Stimulated activated memory B cell treated with anti-CD40 and anti-IgM and Interleukin-4, amounts not matched to agents 10 μg/mL and 1 μg/mL and 100 μg/mL, for 72 hours (primary cell): ENCODE data around the gene UPK1A.
"Not testable (repeated sequence)": the region's sequence is repeated elsewhere in the genome, so short reads cannot be mapped to it uniquely, and the experiment has no call there.

Experiments used
- ATAC-seq: fragments of 150-1000 bp; cut with Tn5 transposase; 2 replicates; pipeline ENCODE4 v1.10.0; 2021
- H3K27ac Mint-ChIP-seq: one replicate; pipeline ENCODE4 v1.8.0; 2022; ENCODE audit warnings: mild to moderate bottlenecking, mixed read lengths
- H3K27me3 Mint-ChIP-seq: one replicate; pipeline ENCODE4 v1.8.0; 2022; ENCODE audit warnings: mixed read lengths
- H3K36me3 Mint-ChIP-seq: one replicate; pipeline ENCODE4 v1.8.0; 2022; ENCODE audit warnings: mixed read lengths
- H3K4me1 Mint-ChIP-seq: one replicate; pipeline ENCODE4 v1.8.0; 2022; ENCODE audit warnings: mixed read lengths
- H3K4me3 Mint-ChIP-seq: one replicate; pipeline ENCODE4 v1.8.0; 2022; ENCODE audit warnings: mild to moderate bottlenecking, moderate library complexity, mixed read lengths
- H3K9me3 Mint-ChIP-seq: one replicate; pipeline ENCODE4 v1.8.0; 2022; ENCODE audit warnings: mixed read lengths

The UPK1A gene

DNA sequence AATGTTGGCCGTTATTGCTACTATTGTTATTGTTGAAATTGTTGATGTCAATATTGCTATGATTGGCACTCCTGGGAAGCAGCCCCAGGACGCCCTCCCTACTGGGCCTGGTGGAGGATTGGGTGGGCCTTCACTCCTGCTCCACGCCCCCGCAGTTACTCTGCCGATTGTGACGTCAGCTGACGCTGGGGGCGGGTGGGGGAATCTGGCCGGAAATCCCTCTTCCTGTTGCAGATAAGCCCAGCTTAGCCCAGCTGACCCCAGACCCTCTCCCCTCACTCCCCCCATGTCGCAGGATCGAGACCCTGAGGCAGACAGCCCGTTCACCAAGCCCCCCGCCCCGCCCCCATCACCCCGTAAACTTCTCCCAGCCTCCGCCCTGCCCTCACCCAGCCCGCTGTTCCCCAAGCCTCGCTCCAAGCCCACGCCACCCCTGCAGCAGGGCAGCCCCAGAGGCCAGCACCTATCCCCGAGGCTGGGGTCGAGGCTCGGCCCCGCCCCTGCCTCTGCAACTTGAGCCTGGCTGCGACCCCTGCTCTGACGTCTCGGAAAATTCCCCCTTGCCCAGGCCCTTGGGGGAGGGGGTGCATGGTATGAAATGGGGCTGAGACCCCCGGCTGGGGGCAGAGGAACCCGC is 24.7 kb upstream of the UPK1A start, which contains the start of gene ETV2:
ETV2 (plus strand) TSS at position 231 of the 637 bp plus-strand sequence. CDS start 716 bp downstream, outside the sequence.
- Mint-ChIP-seq H3K4me3 (peak within 1 kb of the TSS; percentile 82), H3K9me3 (no peaks in the 10 kb centered on the region), H3K27ac (no peak within 1 kb of the TSS), H3K4me1 (peaks cover 33% of the 10 kb centered on the region), H3K36me3 (peaks cover 19% of the 10 kb centered on the region), H3K27me3 (no peaks in the 10 kb centered on the region)
- no peak for ATAC-seq

DNA sequence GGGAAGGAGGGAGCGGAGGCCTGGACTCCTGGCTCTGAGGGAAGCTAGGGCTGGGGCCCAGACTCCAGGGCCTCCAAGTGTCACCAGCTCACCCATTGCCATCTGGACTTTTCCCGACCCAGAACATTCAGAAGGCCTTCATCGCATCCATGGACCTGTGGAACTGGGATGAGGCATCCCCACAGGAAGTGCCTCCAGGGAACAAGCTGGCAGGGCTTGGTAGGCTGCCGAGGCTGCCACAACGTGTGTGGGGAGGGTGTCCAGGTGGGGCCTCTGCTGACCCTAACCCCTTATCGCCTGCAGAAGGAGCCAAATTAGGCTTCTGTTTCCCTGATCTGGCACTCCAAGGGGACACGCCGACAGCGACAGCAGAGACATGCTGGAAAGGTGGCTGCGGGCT is 24.0 kb upstream of the UPK1A start:
- ATAC-seq = no peak

DNA sequence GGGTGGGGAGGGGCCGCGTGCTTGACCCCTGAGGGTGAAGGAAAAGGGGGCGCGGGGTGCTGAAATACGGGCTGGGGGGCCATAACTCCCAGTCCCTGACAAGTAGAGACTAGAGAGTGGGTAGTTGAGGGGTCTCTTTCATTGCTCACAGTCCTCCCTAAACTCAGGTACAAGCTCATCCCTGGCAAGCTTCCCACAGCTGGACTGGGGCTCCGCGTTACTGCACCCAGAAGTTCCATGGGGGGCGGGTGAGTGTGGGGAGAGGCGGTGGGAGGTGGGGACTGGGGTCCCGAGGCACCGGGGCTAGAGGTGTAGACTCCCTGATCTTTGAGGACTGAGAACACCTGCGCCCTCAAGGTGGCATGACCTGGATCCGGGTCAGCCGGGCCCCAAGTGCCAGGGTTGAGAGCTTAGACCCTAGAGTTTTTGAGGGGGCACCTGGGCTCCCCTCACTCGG is 23.5 kb upstream of the UPK1A start:
- Mint-ChIP-seq H3K4me3 (peak overlapping the region; percentile 82), H3K27ac (peak overlapping the region; percentile 80), H3K36me3 (peaks cover 7% of the 10 kb centered on the region), H3K9me3 (no peaks in the 10 kb centered on the region), H3K27me3 (no peaks in the 10 kb centered on the region), H3K4me1 (peaks cover 33% of the 10 kb centered on the region)
- ATAC-seq = no peak

More for the DNA sequence above, 24.0 kb upstream of the UPK1A start:
- Mint-ChIP-seq H3K4me3 (peak overlapping the region; percentile 82), H3K4me1 (peaks cover 33% of the 10 kb centered on the region), H3K27me3 (no peaks in the 10 kb centered on the region), H3K9me3 (no peaks in the 10 kb centered on the region), H3K27ac (no peak overlapping the region), H3K36me3 (peaks cover 12% of the 10 kb centered on the region)

DNA sequence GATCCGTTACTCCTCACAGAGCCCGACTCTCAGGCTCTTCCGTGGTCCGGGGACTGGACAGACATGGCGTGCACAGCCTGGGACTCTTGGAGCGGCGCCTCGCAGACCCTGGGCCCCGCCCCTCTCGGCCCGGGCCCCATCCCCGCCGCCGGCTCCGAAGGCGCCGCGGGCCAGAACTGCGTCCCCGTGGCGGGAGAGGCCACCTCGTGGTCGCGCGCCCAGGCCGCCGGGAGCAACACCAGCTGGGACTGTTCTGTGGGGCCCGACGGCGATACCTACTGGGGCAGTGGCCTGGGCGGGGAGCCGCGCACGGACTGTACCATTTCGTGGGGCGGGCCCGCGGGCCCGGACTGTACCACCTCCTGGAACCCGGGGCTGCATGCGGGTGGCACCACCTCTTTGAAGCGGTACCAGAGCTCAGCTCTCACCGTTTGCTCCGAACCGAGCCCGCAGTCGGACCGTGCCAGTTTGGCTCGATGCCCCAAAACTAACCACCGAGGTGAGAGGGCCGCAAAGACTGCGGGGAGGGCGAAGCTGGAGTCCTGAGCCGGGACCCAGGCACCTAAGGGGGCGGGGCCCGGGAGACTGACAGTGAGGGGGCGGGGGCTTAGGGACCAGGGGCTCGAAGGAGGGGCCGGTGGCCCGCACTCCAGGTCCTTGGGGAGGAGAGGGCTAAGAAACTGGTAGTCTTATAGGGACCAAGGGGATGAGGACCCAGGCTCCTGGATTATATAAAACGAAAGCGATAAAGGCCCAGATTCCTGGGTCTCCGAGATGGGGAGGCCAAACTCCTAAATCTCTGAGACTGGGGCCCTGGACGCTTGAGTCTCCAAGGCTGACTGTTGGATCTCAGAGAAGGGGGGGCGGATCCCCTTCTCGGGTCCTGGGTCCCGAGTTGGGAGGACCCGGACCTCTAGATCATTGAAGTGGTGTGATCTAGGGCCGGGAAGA is 22.8 kb upstream of the UPK1A start:
- ATAC-seq = peak; percentile 74
- peak overlapping the region; percentile 80 for H3K27ac Mint-ChIP-seq
- H3K4me1 Mint-ChIP-seq = peaks cover 33% of the 10 kb centered on the region
- H3K36me3 Mint-ChIP-seq = no peaks in the 10 kb centered on the region
- H3K9me3 Mint-ChIP-seq = no peaks in the 10 kb centered on the region
- H3K4me3 Mint-ChIP-seq = peak overlapping the region; percentile 82
- no peaks in the 10 kb centered on the region for H3K27me3 Mint-ChIP-seq

DNA sequence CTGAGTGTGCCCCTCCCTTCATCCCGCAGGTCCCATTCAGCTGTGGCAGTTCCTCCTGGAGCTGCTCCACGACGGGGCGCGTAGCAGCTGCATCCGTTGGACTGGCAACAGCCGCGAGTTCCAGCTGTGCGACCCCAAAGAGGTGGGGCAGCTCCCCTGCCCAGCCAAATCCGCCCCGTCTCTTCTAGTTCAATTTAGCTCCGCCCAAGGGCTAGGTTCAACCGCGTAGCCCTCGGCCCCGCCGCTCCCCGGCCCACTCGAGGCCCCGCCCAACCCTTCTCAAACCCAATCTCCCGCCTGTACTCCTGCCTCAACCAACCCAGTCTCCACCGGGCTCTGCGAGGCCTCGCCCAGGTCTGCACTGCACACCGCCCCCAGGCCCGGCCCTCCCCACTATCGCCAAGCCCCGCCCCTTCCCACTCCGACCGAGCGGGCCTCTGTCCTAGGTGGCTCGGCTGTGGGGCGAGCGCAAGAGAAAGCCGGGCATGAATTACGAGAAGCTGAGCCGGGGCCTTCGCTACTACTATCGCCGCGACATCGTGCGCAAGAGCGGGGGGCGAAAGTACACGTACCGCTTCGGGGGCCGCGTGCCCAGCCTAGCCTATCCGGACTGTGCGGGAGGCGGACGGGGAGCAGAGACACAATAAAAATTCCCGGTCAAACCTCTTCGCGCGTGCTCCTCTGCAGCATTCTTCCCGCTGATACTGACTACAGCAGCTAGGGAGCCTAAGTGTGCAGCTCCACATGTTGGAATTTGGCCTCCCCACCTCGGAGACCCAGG is 21.9 kb upstream of the UPK1A start:
- Mint-ChIP-seq H3K36me3 (no peaks in the 10 kb centered on the region), H3K27ac (peak overlapping the region; percentile 80), H3K4me3 (peak overlapping the region; percentile 82), H3K27me3 (no peaks in the 10 kb centered on the region), H3K4me1 (peaks cover 42% of the 10 kb centered on the region), H3K9me3 (no peaks in the 10 kb centered on the region)
- peak; percentile 94 for ATAC-seq

DNA sequence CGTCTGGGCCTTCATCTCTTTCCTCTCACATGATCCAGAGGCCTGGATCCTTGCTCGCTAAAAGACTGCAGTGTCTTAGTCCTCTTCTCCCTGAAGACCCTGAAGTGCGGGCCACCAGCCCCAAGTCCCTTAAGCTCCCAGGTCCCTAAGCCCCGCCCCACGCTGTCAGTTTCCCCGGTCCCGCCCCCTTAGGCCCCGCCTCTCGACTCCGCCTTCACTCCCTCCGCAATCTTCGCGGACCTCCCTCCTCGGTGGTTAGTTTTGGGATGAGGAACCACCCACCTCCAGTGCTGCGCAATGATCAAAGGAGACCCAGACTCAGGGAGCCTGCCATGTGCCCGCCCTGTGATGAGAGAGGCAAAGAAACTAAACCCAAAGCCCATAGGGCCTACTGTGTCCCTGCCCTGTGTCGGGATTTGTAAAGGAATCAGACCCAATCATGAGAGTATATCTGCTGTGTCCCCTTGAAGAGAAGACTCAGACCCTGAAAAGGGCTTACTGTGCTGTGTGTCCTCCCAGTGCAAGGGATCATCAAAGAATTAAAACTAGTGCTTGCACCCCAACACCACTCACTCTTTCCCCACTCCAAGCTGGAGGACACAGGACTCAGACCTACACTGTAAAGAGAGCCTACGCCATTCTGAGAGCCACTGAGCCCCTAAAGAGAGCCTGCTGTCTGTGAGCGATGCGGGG is 21.2 kb upstream of the UPK1A start:
- ATAC-seq = no peak
- peaks cover 44% of the 10 kb centered on the region for H3K4me1 Mint-ChIP-seq
- H3K27ac Mint-ChIP-seq = peak overlapping the region; percentile 80
- H3K27me3 Mint-ChIP-seq = no peaks in the 10 kb centered on the region
- H3K9me3 Mint-ChIP-seq = no peaks in the 10 kb centered on the region
- H3K36me3 Mint-ChIP-seq = no peaks in the 10 kb centered on the region
- peak overlapping the region; percentile 82 for H3K4me3 Mint-ChIP-seq

DNA sequence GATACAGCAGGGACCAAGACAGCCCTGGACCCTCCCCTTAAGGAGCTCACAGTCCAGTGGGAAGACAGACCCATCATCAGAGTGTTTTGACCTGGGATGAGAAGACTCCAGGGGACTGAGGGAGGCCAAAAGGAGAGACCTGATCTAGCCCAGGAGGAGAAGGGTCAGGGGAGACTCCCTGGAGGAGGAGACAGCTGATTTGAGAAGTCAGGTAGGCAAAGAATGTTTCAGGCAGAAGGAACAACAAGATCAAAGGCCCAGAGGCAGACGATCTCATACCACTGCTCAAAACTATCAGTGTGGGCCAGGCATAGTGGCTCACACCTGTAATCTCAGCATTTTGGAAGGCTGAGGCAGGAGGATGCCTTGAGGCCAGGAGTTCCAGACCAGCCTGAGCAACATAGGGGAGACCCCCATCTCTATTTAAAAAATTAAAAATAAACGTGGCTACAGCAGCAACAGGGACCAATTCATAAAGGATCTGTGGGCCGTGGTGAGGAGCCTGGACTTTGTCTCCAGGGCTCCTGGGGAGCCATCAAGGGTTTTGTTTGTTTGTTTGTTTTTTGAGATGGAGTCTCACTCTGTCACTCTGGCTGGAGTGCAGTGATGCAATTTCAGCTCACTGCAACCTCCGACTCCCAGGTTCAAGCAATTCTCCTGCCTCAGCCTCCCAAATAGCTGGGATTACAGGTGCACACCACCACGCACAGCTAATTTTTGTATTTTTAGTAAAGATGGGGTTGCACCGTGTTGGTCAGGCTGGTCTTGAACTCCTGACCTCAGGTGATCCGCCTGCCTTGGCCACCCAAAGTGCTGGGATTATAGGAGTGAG is 20.4 kb upstream of the UPK1A start:
- peak overlapping the region; percentile 82 for H3K4me3 Mint-ChIP-seq
- ATAC-seq = no peak
- peaks cover 1% of the 10 kb centered on the region for H3K36me3 Mint-ChIP-seq
- no peak overlapping the region for H3K27ac Mint-ChIP-seq
- H3K27me3 Mint-ChIP-seq = no peaks in the 10 kb centered on the region
- no peaks in the 10 kb centered on the region for H3K9me3 Mint-ChIP-seq
- peaks cover 46% of the 10 kb centered on the region for H3K4me1 Mint-ChIP-seq

DNA sequence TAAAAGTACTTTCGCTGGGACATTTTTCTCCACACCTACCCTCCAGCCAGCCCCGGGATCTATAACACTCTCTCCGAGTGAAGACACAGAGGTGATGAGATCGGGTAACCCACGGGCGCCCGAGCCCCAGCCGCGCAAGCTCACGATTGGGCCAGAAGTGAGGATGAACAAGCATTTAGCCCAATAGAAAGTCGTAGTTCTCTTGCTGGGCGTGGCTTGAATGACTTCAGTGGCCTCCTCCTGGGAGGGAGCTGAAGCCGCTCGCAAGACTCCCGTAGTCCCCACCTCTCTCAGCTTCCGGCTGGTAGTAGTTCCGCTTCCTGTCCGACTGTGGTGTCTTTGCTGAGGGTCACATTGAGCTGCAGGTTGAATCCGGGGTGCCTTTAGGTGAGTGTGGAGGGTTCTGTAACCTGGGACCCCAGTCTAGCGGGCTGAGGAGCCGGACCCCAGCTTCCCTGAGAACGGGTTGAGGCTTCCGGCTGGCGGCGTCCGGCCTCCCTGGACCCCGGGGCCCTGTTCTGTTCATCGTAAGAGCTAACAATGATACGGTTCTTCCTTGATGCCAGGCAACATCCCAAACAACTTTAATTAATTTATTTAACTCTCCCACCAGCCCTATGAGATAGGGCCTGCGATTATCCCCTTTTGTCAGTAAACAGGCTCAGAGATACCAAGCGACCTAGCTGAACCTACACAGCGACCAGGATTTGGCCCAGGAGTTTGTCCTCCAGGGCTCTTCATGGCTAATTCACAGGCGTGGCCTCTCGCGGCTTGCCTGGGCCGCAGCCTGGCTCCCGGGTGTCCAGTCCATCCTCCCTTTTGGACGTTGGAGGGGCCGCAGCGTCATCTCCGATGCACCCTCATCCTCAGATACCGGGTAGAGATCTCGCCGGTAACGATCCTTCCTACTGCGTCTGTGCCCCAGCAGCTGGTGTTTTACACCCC is 18.0 kb upstream of the UPK1A start, which contains the start of gene COX6B1:
COX6B1 (plus strand) TSS at position 307 of the 945 bp plus-strand sequence. CDS start 2,921 bp downstream, outside the sequence.
- Mint-ChIP-seq H3K4me1 (peaks cover 31% of the 10 kb centered on the region), H3K27ac (peak within 1 kb of the TSS; percentile 86)

DNA sequence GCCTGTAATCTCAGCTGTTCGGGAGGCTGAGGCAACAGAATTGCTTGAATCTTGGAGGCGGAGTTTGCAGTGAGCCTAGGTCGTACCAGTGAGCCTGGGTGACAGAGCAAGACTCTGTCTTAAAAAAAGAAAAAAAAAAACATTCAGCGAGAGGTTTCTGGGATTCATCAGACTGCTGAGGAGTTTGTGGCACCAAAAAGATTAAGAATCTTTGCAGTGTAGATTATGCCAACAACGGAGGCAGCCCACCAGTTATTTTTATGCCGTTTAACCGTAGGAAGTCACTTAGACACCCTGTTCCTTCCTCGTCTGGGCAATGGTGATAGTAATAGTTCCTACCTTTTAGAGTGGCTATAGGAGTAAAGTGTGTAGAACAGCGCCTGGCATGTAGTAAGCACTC is 15.7 kb upstream of the UPK1A start:
- Mint-ChIP-seq H3K9me3 (no peaks in the 10 kb centered on the region), H3K4me1 (peaks cover 20% of the 10 kb centered on the region), H3K27ac (peak overlapping the region; percentile 41), H3K36me3 (peaks cover 34% of the 10 kb centered on the region), H3K27me3 (no peaks in the 10 kb centered on the region), H3K4me3 (no peak overlapping the region)
- ATAC-seq = no peak

More for the DNA sequence above, 18.0 kb upstream of the UPK1A start, which contains the start of gene COX6B1:
- Mint-ChIP-seq H3K27me3 (no peaks in the 10 kb centered on the region), H3K36me3 (peaks cover 17% of the 10 kb centered on the region), H3K9me3 (no peaks in the 10 kb centered on the region), H3K4me3 (peak within 1 kb of the TSS; percentile 92)
- peak; percentile 86 for ATAC-seq

DNA sequence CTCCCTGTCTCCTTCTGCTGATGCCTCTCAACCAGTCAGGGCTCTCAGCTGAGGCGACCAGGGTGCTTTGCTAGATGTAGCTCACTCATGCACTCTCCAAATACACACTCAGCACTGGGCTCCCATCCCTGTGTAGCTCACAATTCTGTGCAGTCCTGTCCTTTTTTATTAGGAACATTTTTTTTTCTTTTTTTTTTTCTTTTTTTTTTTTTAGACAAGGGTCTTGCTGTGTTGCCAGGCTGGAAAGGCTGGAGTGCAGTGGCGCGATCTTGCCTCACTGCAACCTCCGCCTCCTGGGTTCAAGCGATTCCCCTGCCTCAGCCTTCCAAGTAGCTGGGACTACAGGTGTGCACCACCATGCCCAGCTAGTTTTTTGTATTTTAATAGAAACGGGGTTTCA is 11.5 kb upstream of the UPK1A start:
- H3K36me3 Mint-ChIP-seq = peaks cover 57% of the 10 kb centered on the region
- H3K4me3 Mint-ChIP-seq = not testable (repeated sequence)

DNA sequence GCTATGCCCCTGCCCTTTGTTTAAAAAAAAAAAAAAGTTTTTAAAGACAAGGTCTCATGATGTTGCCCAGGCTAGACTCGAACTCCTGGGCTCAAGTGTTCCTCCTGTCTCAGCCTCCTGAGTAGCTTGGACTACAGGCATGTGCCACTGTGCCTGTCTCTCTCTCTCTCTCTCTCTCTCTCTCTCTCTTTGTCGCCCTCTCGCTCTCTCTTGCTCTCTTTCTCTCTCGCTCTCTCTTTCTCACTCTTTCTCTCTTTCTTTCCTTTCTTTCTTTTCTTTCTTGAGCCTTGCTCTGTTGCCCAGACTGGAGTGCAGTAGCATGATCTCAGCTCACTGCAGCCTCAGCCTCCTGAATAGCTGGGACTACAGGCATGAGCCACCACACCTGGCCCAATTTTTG is 10.7 kb upstream of the UPK1A start:
- Mint-ChIP-seq H3K4me3 (no peak overlapping the region), H3K4me1 (peaks cover 12% of the 10 kb centered on the region), H3K9me3 (no peaks in the 10 kb centered on the region), H3K36me3 (peaks cover 63% of the 10 kb centered on the region), H3K27me3 (no peaks in the 10 kb centered on the region), H3K27ac (no peak overlapping the region)
- ATAC-seq = no peak

More for the DNA sequence above, 11.5 kb upstream of the UPK1A start:
- H3K4me1 Mint-ChIP-seq = peaks cover 12% of the 10 kb centered on the region
- ATAC-seq, H3K9me3 Mint-ChIP-seq, H3K27ac Mint-ChIP-seq, H3K27me3 Mint-ChIP-seq: not testable (repeated sequence)

DNA sequence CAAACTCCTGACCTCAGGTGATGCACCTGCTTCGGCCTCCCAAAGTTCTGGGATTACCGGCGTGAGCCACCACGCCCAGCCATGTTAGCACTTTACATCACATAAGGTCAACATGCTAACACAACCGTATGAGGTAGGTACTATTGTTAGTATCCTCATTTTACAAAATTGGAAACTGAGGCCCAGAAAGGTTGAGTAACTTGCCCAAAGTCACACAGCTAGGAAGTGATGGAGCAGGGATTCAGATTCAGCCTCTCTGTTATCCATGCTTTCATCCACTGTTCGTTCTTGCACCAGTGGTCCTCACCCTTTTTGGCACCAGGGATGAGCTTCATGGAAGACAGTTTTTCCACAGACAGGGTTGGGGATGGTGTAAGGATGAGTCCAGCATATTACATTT is 9.6 kb upstream of the UPK1A start:
- no peak overlapping the region for H3K4me3 Mint-ChIP-seq
- no peak overlapping the region for H3K27ac Mint-ChIP-seq
- no peaks in the 10 kb centered on the region for H3K27me3 Mint-ChIP-seq
- no peak for ATAC-seq
- no peaks in the 10 kb centered on the region for H3K9me3 Mint-ChIP-seq
- peaks cover 63% of the 10 kb centered on the region for H3K36me3 Mint-ChIP-seq
- peaks cover 7% of the 10 kb centered on the region for H3K4me1 Mint-ChIP-seq
